Mesodermal cell (in vitro differentiated cells): Measurements from ENCODE around the gene ZNF414.

ENCODE experiments used
- H3K27ac ChIP-seq: 2 replicates; pipeline ENCODE4 v1.7.0; 2013; ENCODE audit warnings: mild to moderate bottlenecking, low read depth, low read length, moderate library complexity; ENCODE audit not compliant: severe bottlenecking
- H3K36me3 ChIP-seq: 2 replicates; pipeline ENCODE4 v1.7.1; 2013; ENCODE audit warnings: mild to moderate bottlenecking, low read length, moderate library complexity; ENCODE audit not compliant: control insufficient read depth, insufficient read depth
- H3K4me1 ChIP-seq: one replicate; pipeline ENCODE4 v1.7.1; 2013; ENCODE audit warnings: mild to moderate bottlenecking, low read length; ENCODE audit not compliant: insufficient read depth, control insufficient read depth, poor library complexity, severe bottlenecking
- H3K4me3 ChIP-seq: 2 replicates; pipeline ENCODE4 v1.7.0; 2013; ENCODE audit warnings: low read length, control low read depth, mild to moderate bottlenecking; ENCODE audit not compliant: insufficient read depth, poor library complexity, severe bottlenecking; ENCODE audit errors: extremely low read depth
- H3K9me3 ChIP-seq: 2 replicates; pipeline ENCODE4 v1.7.1; 2013; ENCODE audit warnings: mild to moderate bottlenecking, low read length, moderate library complexity; ENCODE audit not compliant: control insufficient read depth
- WGBS, 2 experiments: methylation state at CpG; one replicate each; pipeline ENCODE4 v1.1.5; 2013; ENCODE audit warnings: missing lambda C conversion rate in 2 of 2; ENCODE audit not compliant: insufficient coverage in 2 of 2; 5-methylcytosine and 5-hydroxymethylcytosine counted together

Gene ZNF414

GRCh38 chr19:8537099-8537498 is 23.1 kb upstream of the ZNF414 start:
- Histone ChIP-seq H3K9me3 (no peaks in the 10 kb centered on the region), H3K4me1 (no peaks in the 10 kb centered on the region), H3K4me3 (no peak overlapping the region), H3K36me3 (peaks cover 3% of the 10 kb centered on the region), H3K27ac (no peak overlapping the region)
- WGBS, 2 experiments, result 83 to 89% methylated on average over 2 to 3 of the region's 3 CpGs

GRCh38 chr19:8536282-8536681 is 22.3 kb upstream of the ZNF414 start:
- WGBS, 2 experiments, result 96 to 98% methylated on average over 18 to 19 of the region's 22 CpGs
- H3K4me1 ChIP-seq, result no peaks in the 10 kb centered on the region
- H3K36me3 ChIP-seq, result peaks cover 3% of the 10 kb centered on the region
- no peaks in the 10 kb centered on the region for H3K9me3 ChIP-seq
- H3K4me3 ChIP-seq, result no peak overlapping the region
- no peak overlapping the region for H3K27ac ChIP-seq

- Histone ChIP-seq H3K36me3 (peaks cover 5% of the 10 kb centered on the region), H3K9me3 (no peaks in the 10 kb centered on the region), H3K4me3 (no peak overlapping the region), H3K27ac (no peak overlapping the region), H3K4me1 (no peaks in the 10 kb centered on the region)
- WGBS, 2 experiments, result 79 to 90% methylated on average over 2 of the region's 2 CpGs
These were observed 18.3 kb upstream of the ZNF414 start for GRCh38 chr19:8532225-8532624.

- Histone ChIP-seq H3K9me3 (no peaks in the 10 kb centered on the region), H3K4me1 (peaks cover 4% of the 10 kb centered on the region), H3K27ac (no peak overlapping the region), H3K36me3 (peaks cover 5% of the 10 kb centered on the region), H3K4me3 (no peak overlapping the region)
- 95 to 97% methylated on average over 7 of the region's 7 CpGs for WGBS, 2 experiments
These were observed 17.5 kb upstream of the ZNF414 start for GRCh38 chr19:8531470-8531869.

- 94% methylated on average over 27 to 34 of the region's 35 CpGs for WGBS, 2 experiments
- H3K4me1 ChIP-seq, result peaks cover 4% of the 10 kb centered on the region
- H3K4me3 ChIP-seq, result no peak overlapping the region
- no peaks in the 10 kb centered on the region for H3K9me3 ChIP-seq
- no peak overlapping the region for H3K27ac ChIP-seq
- peaks cover 5% of the 10 kb centered on the region for H3K36me3 ChIP-seq
These were observed 16.2 kb upstream of the ZNF414 start for GRCh38 chr19:8530061-8530679.

- Histone ChIP-seq H3K4me3 (no peak overlapping the region), H3K4me1 (peaks cover 4% of the 10 kb centered on the region), H3K36me3 (peaks cover 5% of the 10 kb centered on the region), H3K9me3 (no peaks in the 10 kb centered on the region), H3K27ac (no peak overlapping the region)
- WGBS, 2 experiments, result 95% methylated on average over 4 of the region's 4 CpGs
These were observed 15.5 kb upstream of the ZNF414 start for GRCh38 chr19:8529369-8530006.

GRCh38 chr19:8528500-8528899 is 14.5 kb upstream of the ZNF414 start:
- Histone ChIP-seq H3K9me3 (no peaks in the 10 kb centered on the region), H3K4me3 (no peak overlapping the region), H3K36me3 (peaks cover 5% of the 10 kb centered on the region), H3K27ac (no peak overlapping the region), H3K4me1 (peaks cover 4% of the 10 kb centered on the region)
- WGBS, 2 experiments, result 88 to 93% methylated on average over 1 to 3 of the region's 4 CpGs

GRCh38 chr19:8526345-8527091 is 12.6 kb upstream of the ZNF414 start:
- Histone ChIP-seq H3K36me3 (peaks cover 5% of the 10 kb centered on the region), H3K27ac (peak overlapping the region; percentile 97)
- WGBS, 2 experiments, result 5% methylated on average over 43 to 44 of the region's 57 CpGs

GRCh38 chr19:8525401-8525684 is 11.4 kb upstream of the ZNF414 start:
- H3K9me3 ChIP-seq, result no peaks in the 10 kb centered on the region
- peaks cover 5% of the 10 kb centered on the region for H3K36me3 ChIP-seq
- 2 to 4% methylated on average over 15 of the region's 15 CpGs for WGBS, 2 experiments
- peak overlapping the region; percentile 60 for H3K27ac ChIP-seq
- H3K4me1 ChIP-seq, result peaks cover 4% of the 10 kb centered on the region
- H3K4me3 ChIP-seq, result no peak overlapping the region

More at GRCh38 chr19:8526345-8527091, 12.6 kb upstream of the ZNF414 start:
- Histone ChIP-seq H3K4me1 (peaks cover 4% of the 10 kb centered on the region), H3K9me3 (no peaks in the 10 kb centered on the region), H3K4me3 (peak overlapping the region; percentile 77)

- no peak overlapping the region for H3K27ac ChIP-seq
- H3K9me3 ChIP-seq, result no peaks in the 10 kb centered on the region
- 92 to 99% methylated on average over 4 to 6 of the region's 6 CpGs for WGBS, 2 experiments
- H3K4me1 ChIP-seq, result peaks cover 6% of the 10 kb centered on the region
- no peak overlapping the region for H3K4me3 ChIP-seq
- H3K36me3 ChIP-seq, result no peaks in the 10 kb centered on the region
These were observed 5.4 kb upstream of the ZNF414 start for GRCh38 chr19:8519388-8519787.

- Histone ChIP-seq H3K9me3 (no peaks in the 10 kb centered on the region), H3K4me3 (no peak overlapping the region), H3K4me1 (peaks cover 9% of the 10 kb centered on the region), H3K27ac (no peak overlapping the region), H3K36me3 (no peaks in the 10 kb centered on the region)
- WGBS, 2 experiments, result 94% methylated on average over 10 to 11 of the region's 11 CpGs
These were observed 4.6 kb upstream of the ZNF414 start for GRCh38 chr19:8518536-8518935.
